ENCODE measurements around the gene SLC9A3.

DNA sequence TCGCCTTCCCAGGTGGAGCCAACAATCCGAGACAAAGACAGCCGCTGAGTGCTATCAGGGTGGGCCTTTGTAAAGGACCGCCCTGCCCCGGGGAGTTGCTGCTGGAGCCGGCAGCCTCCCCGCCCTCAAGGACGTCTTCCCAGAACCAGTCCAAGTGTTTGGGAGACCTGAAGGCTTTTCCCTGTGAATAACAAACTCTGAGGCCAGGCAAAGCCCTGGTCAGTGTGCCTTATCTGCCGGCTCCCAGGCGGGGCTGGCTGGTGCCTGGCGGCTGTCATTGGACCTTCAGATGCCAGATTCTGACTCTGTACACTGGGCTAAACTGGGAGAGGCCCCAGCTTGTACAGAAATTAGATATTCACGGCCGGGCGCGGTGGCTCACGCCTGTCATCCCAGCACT, 2.1 kb downstream of the SLC9A3 start:
- TF ChIP-seq POLR2A (IDR thresholded peaks at IDR 0.05; ENCODE audit: low read depth, low read length), result no peak
- no peak for TF ChIP-seq SPI1 (IDR thresholded peaks at IDR 0.05; ENCODE audit: low read depth, low read length)
- TF ChIP-seq POLR2AphosphoS5 (IDR thresholded peaks at IDR 0.05; ENCODE audit: low read depth, low read length), result no peak
- no peak for TF ChIP-seq POU2F2 (IDR thresholded peaks at IDR 0.05; ENCODE audit: low read depth, low read length)
- TF ChIP-seq TAF1 (IDR thresholded peaks at IDR 0.05; ENCODE audit: low read depth, low read length), result no peak
